NCI-H128 (cell line): ENCODE data around the gene MUC16.

ENCODE experiments used
- DNase-seq: peaks from one replicate; lab custom pipeline; 2025; ENCODE audit not compliant: unreplicated experiment; lab: John Stamatoyannopoulos, UW

The MUC16 gene

GRCh38 chr19:9009431-9009830 is 778 bp downstream of the MUC16 start:
- no peak for DNase-seq

- DNase-seq: no peak
Measured at GRCh38 chr19:9008667-9009066, 1.5 kb downstream of the MUC16 start.

- DNase-seq: no peak
Measured at GRCh38 chr19:9000933-9001332, 9.3 kb downstream of the MUC16 start.

GRCh38 chr19:8988204-8988603 is 22.0 kb downstream of the MUC16 start:
- no peak for DNase-seq

GRCh38 chr19:8986296-8986695 is 23.9 kb downstream of the MUC16 start:
- no peak for DNase-seq

GRCh38 chr19:8973501-8974091 is 36.6 kb downstream of the MUC16 start:
- DNase-seq: no peak

GRCh38 chr19:8965887-8966286 is 44.3 kb downstream of the MUC16 start:
- DNase-seq: no peak
